ENCODE measurements around the gene P2RX6.

DNA sequence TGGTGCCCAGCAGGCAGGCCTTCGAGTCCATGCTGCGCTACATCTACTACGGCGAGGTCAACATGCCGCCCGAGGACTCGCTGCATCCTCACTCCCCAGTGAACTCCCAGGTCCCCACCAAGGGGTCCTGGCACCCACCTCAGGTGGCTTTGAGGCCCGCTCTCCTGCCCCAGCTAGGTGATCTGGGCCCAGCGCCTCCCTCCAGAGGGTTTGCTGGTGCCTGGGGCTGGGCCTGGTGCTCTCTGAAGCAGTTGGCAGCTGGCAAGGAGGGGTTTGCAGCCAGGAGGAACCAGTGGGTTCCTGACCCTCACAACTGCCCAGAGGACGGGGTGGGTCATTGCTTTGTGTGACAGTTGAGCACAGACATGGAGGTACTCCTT, 18.9 kb upstream of the P2RX6 start:
- TF ChIP-seq POLR2A (IDR thresholded peaks at IDR 0.05) (no peak), POLR2AphosphoS5 (IDR thresholded peaks at IDR 0.05) (no peak)
- TF ChIP-seq, protein P1, sequence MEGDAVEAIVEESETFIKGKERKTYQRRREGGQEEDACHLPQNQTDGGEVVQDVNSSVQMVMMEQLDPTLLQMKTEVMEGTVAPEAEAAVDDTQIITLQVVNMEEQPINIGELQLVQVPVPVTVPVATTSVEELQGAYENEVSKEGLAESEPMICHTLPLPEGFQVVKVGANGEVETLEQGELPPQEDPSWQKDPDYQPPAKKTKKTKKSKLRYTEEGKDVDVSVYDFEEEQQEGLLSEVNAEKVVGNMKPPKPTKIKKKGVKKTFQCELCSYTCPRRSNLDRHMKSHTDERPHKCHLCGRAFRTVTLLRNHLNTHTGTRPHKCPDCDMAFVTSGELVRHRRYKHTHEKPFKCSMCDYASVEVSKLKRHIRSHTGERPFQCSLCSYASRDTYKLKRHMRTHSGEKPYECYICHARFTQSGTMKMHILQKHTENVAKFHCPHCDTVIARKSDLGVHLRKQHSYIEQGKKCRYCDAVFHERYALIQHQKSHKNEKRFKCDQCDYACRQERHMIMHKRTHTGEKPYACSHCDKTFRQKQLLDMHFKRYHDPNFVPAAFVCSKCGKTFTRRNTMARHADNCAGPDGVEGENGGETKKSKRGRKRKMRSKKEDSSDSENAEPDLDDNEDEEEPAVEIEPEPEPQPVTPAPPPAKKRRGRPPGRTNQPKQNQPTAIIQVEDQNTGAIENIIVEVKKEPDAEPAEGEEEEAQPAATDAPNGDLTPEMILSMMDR (IDR thresholded peaks at IDR 0.05) = no peak
